K562 (cell line): ENCODE results near the gene C11orf54. TPM values are rescaled to one million over a fixed set of nuclear protein-coding genes. Genes with fewer than 3 reads are reported as not detected.

Experiments
- ERF ChIP-seq: fragments of 450-650 bp; formaldehyde crosslinking; IDR thresholded peaks from 2 replicates; pipeline ENCODE4 v1.4.0; 2020; ENCODE audit warnings: mild to moderate bottlenecking, mixed read lengths
- IFI16 ChIP-seq: fragments of 250-450 bp; sonication (Bioruptor Pico); IDR thresholded peaks from 2 replicates; pipeline ENCODE4 v2.1.2; 2022; ENCODE audit warnings: mild to moderate bottlenecking, inconsistent platforms
- MCM2 ChIP-seq: fragments of 450-650 bp; IDR thresholded peaks from 2 replicates; pipeline ENCODE4 v1.6.1; 2017; ENCODE audit warnings: low read depth, mild to moderate bottlenecking
- MCM3 ChIP-seq: fragments of 450-650 bp; IDR thresholded peaks from 2 replicates; pipeline ENCODE4 v1.6.1; 2016
- MEF2A ChIP-seq: IDR thresholded peaks from 2 replicates; pipeline ENCODE4 v1.6.1; 2011; ENCODE audit warnings: low read depth, mild to moderate bottlenecking, low read length, moderate library complexity; ENCODE audit not compliant: control insufficient read depth
- PHB ChIP-seq: fragments of 250-450 bp; sonication (Bioruptor Pico); IDR thresholded peaks from 2 replicates; pipeline ENCODE4 v1.5.0; 2021
- U2AF1 ChIP-seq: fragments of 200-400 bp; formaldehyde crosslinking; optimal IDR thresholded peaks from 2 replicates; pipeline ENCODE3; 2017; ENCODE audit warnings: mild to moderate bottlenecking, low read depth, low read length, moderate library complexity
- YY1 ChIP-seq, 3 experiments: IDR thresholded peaks; 2 replicates each; pipeline ENCODE4 v1.6.1; 2011; ENCODE audit warnings: low read length in 2 of 3, mild to moderate bottlenecking in 2 of 3, moderate library complexity in 2 of 3, borderline replicate concordance in 1 of 3, control low read depth in 1 of 3, low read depth in 1 of 3; ENCODE audit not compliant: insufficient read depth in 3 of 3, insufficient replicate concordance in 2 of 3, control insufficient read depth in 1 of 3, insufficient read length in 1 of 3; ENCODE audit errors: extremely low read depth in 1 of 3
- ZBTB8A ChIP-seq: fragments of 450-650 bp; IDR thresholded peaks from 2 replicates; pipeline ENCODE4 v1.6.1; 2018; ENCODE audit warnings: mild to moderate bottlenecking, moderate library complexity; ENCODE audit not compliant: partially characterized antibody
- ZNF140 ChIP-seq: fragments of 250-450 bp; sonication (Bioruptor Pico); IDR thresholded peaks from 2 replicates; pipeline ENCODE4 v1.8.0; 2021; ENCODE audit warnings: moderate library complexity, mild to moderate bottlenecking, inconsistent platforms
- ZNF23 ChIP-seq: fragments of 250-450 bp; sonication (Bioruptor Pico); IDR thresholded peaks from 2 replicates; pipeline ENCODE4 v1.4.0; 2020; ENCODE audit warnings: mild to moderate bottlenecking
- polyA plus RNA-seq, 8 experiments: library from polyadenylated mRNA; depleted of rRNA in 4 of 8; stranded (reverse) in 5 of 8; unstranded in 3 of 8; fragments of >200 nt; fragmentation: Nextera tagmentation in 2 of 8; fragmentation: Illumina TruSeq in 1 of 8; extraction: Ambion mirVana in 2 of 8; extraction: Trizol in 1 of 8; gene quantifications; 2 replicates each; pipeline versions ENCODE4 v1.2.1 to v1.2.3, GENCODE V29; 2011 to 2014; ENCODE audit warnings: inconsistent platforms in 1 of 8, missing spikeins in 1 of 8
- total RNA-seq, 7 experiments: library from RNA; depleted of rRNA in 6 of 7; stranded (reverse); fragments of >200 nt in 6 of 7; fragmentation: Illumina TruSeq in 2 of 7; extraction: Trizol in 2 of 7; gene quantifications; 2 replicates each; pipeline versions ENCODE4 v1.2.1 to v1.2.3, GENCODE V29; 2011 to 2021; ENCODE audit warnings: low replicate concordance in 1 of 7
- TF ChIP-seq, protein P1 (sequence below): fragments of 200-800 bp; sonication (Bioruptor generic); IDR thresholded peaks from 2 replicates; pipeline ENCODE4 v1.6.1; 2017; ENCODE audit warnings: missing genetic modification characterization, missing compliant biosample characterization
- TF ChIP-seq, protein P2 (sequence below), 2 experiments: IDR thresholded peaks; 2 replicates each; pipeline ENCODE4 v1.6.1; 2011; ENCODE audit warnings: borderline replicate concordance in 1 of 2, control low read depth in 1 of 2, low read depth in 1 of 2, low read length in 1 of 2, mild to moderate bottlenecking in 1 of 2, mixed read lengths in 1 of 2, moderate library complexity in 1 of 2; ENCODE audit not compliant: insufficient read depth in 1 of 2, insufficient read length in 1 of 2, poor library complexity in 1 of 2, severe bottlenecking in 1 of 2; ENCODE audit errors: extremely low read depth in 1 of 2
- TF ChIP-seq, protein P3 (sequence below): fragments of 450-650 bp; IDR thresholded peaks from 2 replicates; pipeline ENCODE4 v1.6.1; 2016; ENCODE audit warnings: borderline replicate concordance
- TF ChIP-seq, protein P4 (sequence below): fragments of 250-450 bp; sonication (Bioruptor Pico); IDR thresholded peaks from 2 replicates; pipeline ENCODE4 v1.4.0; 2020; ENCODE audit warnings: mild to moderate bottlenecking, moderate library complexity

C11orf54 gene
- total and polyA plus RNA-seq, 9 of the 15 experiments (the other 6 are each of a cell fraction or from before 2014, with no cell fraction given) = 13.4 to 33.0 (median 23.1) TPM

DNA sequence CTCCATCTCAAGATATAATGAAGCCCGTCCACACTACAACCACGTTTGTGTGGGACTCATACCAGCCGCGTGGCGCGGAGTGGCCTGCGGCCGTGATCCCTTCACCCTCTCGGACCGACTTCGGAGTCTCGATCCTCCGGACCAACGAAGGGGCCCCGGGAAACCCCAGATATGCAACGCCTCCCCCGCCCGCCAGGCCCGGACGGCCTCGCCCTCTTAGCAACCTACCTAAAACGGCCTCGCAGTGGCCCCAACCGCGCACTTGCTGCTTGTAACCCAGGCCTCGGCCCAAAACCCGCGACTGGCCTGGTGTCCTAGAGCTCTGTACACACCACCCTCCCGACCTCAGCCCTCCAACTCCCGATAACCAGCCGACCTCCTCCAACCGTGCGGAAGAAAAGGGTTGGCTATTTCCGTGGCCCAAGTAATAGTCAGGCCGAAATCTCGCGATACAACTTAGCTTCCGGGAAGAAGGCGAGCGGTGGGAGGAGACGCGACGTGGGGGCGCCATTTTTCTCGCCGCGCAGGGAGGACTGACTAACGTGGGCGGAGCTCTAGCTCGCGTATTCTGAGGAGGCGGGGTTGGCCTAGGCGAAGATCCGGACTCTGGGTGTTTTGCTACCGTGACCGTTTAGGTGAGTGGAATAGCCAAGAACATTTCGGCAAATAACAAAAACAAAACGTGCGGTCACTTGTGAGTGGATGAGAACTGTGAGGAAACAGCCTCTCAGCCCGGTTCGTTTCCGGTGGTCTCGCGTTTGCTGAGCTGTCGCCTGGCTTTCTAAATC is at the start of gene C11orf54, which contains the start of gene TAF1D (continued):
- TF ChIP-seq, protein P1, sequence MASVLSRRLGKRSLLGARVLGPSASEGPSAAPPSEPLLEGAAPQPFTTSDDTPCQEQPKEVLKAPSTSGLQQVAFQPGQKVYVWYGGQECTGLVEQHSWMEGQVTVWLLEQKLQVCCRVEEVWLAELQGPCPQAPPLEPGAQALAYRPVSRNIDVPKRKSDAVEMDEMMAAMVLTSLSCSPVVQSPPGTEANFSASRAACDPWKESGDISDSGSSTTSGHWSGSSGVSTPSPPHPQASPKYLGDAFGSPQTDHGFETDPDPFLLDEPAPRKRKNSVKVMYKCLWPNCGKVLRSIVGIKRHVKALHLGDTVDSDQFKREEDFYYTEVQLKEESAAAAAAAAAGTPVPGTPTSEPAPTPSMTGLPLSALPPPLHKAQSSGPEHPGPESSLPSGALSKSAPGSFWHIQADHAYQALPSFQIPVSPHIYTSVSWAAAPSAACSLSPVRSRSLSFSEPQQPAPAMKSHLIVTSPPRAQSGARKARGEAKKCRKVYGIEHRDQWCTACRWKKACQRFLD (CRISPR knock-in tag) = no peak; the same call in 1 of the 2 replicates
- TF ChIP-seq ZNF140 = no peak
- TF ChIP-seq U2AF1 = no peak
- TF ChIP-seq MCM3 = no peak
- 0 out of 2 replicates have a peak, but pooled peaks have one; percentile 58 for TF ChIP-seq ERF (CRISPR knock-in tag)
- no peak for TF ChIP-seq ZBTB8A
- peak; percentile 57; the same call in 1 of the 2 replicates for TF ChIP-seq MEF2A
- TF ChIP-seq, protein P2, sequence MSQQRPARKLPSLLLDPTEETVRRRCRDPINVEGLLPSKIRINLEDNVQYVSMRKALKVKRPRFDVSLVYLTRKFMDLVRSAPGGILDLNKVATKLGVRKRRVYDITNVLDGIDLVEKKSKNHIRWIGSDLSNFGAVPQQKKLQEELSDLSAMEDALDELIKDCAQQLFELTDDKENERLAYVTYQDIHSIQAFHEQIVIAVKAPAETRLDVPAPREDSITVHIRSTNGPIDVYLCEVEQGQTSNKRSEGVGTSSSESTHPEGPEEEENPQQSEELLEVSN (IDR thresholded peaks at IDR 0.05; ENCODE audit: borderline replicate concordance in 1 of 2, extremely low read depth in 1 of 2, insufficient read depth in 1 of 2, insufficient read length in 1 of 2, low read depth in 1 of 2, low read length in 1 of 2, poor library complexity in 1 of 2, severe bottlenecking in 1 of 2) = peak; percentile 6 to 13
- TF ChIP-seq, protein P3, sequence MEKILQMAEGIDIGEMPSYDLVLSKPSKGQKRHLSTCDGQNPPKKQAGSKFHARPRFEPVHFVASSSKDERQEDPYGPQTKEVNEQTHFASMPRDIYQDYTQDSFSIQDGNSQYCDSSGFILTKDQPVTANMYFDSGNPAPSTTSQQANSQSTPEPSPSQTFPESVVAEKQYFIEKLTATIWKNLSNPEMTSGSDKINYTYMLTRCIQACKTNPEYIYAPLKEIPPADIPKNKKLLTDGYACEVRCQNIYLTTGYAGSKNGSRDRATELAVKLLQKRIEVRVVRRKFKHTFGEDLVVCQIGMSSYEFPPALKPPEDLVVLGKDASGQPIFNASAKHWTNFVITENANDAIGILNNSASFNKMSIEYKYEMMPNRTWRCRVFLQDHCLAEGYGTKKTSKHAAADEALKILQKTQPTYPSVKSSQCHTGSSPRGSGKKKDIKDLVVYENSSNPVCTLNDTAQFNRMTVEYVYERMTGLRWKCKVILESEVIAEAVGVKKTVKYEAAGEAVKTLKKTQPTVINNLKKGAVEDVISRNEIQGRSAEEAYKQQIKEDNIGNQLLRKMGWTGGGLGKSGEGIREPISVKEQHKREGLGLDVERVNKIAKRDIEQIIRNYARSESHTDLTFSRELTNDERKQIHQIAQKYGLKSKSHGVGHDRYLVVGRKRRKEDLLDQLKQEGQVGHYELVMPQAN = peak; percentile 16; the same call in 1 of the 2 replicates
- TF ChIP-seq PHB (CRISPR knock-in tag) = peak; percentile 74; the same call in 1 of the 2 replicates
- no peak for TF ChIP-seq MCM2
- TF ChIP-seq ZNF23 (CRISPR knock-in tag) = no peak
- TF ChIP-seq, protein P4, sequence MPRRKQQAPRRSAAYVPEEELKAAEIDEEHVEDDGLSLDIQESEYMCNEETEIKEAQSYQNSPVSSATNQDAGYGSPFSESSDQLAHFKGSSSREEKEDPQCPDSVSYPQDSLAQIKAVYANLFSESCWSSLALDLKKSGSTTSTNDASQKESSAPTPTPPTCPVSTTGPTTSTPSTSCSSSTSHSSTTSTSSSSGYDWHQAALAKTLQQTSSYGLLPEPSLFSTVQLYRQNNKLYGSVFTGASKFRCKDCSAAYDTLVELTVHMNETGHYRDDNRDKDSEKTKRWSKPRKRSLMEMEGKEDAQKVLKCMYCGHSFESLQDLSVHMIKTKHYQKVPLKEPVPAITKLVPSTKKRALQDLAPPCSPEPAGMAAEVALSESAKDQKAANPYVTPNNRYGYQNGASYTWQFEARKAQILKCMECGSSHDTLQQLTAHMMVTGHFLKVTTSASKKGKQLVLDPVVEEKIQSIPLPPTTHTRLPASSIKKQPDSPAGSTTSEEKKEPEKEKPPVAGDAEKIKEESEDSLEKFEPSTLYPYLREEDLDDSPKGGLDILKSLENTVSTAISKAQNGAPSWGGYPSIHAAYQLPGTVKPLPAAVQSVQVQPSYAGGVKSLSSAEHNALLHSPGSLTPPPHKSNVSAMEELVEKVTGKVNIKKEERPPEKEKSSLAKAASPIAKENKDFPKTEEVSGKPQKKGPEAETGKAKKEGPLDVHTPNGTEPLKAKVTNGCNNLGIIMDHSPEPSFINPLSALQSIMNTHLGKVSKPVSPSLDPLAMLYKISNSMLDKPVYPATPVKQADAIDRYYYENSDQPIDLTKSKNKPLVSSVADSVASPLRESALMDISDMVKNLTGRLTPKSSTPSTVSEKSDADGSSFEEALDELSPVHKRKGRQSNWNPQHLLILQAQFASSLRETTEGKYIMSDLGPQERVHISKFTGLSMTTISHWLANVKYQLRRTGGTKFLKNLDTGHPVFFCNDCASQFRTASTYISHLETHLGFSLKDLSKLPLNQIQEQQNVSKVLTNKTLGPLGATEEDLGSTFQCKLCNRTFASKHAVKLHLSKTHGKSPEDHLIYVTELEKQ (CRISPR knock-in tag) = no peak
- peak; percentile 61 to 96 (median 94) for TF ChIP-seq YY1 (IDR thresholded peaks at IDR 0.05; ENCODE audit: borderline replicate concordance in 1 of 3, control insufficient read depth in 1 of 3, extremely low read depth in 1 of 3, insufficient read depth in 3 of 3, insufficient read length in 1 of 3, insufficient replicate concordance in 2 of 3, low read depth in 1 of 3, low read length in 2 of 3)
- TF ChIP-seq IFI16 (CRISPR knock-in tag) = no peak
- TF ChIP-seq, all 486 proteins: peak for 146
